Right forelimb (tissue), 1 donor: Measurements from ENCODE around the gene RRAS2.
"Not testable (repeated sequence)": the region's sequence is repeated elsewhere in the genome, so short reads cannot be mapped to it uniquely, and the experiment has no call there.

Source experiments
- DNase-seq: peaks from one replicate; pipeline ENCODE4 v3.0.0-alpha.2; 2018

RRAS2 gene

DNA sequence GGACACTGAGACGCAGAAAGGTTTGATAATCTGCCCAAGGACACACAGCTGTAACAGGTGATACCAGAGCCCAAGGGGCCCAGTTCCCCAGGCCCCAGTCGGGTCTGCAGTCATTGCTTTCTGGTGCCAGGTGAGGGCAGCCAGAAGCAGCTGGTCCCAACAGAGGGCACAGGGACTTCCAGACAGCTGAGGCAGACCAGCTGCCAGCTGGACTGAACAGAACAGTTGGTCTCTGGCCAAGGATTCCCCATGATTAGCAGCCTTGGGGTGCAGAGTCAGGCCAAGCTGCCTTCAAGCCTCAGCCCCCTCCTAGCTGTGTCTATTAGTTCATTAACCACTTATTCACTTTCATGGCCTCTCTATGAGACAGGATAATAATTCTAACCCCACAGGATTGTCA is 105.6 kb downstream of the RRAS2 start:
- DNase-seq: peak; percentile 67

DNA sequence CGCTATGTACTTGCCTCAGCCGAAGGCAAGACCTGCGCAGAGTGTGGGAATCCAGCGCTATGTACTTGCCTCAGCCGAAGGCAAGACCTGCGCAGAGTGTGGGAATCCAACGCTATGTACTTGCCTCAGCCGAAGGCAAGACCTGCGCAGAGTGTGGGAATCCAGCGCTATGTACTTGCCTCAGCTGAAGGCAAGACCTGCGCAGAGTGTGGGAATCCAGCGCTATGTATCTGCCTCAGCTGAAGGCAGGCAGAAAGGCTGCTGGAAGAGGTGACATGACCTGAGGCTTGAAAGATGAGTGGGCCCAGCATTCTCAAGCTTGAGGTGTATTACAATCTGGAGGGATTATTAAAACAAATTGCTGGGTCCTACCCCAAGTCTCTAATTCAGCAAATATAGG is 106.5 kb downstream of the RRAS2 start:
- DNase-seq: not testable (repeated sequence)

DNA sequence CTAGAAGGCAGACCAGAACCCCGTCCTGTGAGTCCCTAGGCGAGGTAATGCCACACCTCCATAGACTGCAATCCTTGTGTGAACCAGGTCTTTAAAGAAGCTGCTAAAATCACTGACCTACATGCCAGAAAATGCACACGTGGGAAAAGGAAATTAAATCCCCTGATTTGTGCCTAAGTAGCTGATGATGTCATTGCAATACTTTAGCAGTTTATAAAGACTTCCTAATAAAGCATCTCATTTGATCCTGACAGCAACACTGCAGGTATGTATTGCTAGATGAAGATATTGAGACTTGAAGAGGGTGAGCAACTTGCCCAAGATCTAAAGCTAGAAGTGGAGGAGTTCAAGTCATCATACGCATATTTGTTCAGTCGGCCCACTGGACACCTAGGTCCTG is 107.2 kb downstream of the RRAS2 start:
- DNase-seq: no peak

DNA sequence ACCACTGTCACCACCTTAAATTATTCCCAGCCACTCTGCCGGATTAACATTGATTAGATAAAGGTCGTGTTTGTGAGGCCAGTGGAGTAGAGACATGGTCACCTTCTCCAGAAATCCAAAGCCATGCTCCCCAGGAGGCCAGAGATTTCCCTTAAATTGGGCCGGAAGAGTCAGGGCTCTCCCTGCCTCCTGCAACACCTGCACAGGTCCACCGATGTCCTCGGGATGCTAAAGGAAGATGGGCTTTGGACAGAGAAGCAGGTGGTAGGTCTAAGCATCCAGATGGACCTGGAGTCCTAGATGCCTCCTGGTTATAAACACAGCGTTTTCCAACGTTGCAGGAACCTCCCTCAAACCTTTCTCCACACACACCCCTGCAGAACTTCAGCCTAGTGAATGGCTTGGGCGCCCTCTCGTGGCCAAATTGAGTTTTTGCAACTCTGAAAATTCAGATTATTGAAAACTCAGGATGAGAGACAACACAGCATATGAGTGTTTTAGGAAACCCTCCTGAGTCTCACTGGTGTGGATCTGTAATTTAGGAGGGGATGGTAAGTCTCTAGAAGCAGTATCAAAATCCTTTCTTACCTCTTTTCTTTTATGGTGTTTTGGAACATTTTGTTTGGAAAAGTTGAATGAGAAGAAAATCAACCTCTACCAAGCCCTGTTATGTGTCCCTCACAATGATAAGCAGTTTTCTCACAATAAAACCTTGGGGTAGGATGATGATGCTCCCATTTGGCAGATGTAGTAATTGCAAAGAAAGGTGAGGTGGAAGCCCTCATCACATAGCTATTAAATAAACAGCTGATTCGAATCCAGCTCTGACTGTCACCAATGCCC is 109.6 kb downstream of the RRAS2 start:
- peak; percentile 82 for DNase-seq

DNA sequence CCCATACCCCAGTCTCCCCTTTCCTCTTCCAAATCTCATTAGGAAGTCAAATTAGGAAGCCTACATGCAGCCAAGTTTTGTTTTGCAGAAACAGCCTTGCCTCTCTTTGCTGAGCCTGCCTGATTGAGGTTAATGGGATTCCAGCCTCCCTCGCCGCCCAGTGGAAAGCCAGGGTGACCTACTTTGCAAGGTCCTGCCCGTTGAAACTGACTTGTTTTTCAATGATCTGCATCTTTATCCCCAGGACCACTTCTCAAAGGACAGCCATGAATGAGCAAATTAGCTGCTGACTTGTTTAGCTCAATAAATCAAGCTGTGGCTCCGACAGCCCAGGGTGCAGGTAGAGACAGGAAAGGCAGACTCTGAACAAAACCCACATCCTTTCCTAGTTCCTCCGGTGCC is 110.4 kb downstream of the RRAS2 start:
- no peak for DNase-seq

DNA sequence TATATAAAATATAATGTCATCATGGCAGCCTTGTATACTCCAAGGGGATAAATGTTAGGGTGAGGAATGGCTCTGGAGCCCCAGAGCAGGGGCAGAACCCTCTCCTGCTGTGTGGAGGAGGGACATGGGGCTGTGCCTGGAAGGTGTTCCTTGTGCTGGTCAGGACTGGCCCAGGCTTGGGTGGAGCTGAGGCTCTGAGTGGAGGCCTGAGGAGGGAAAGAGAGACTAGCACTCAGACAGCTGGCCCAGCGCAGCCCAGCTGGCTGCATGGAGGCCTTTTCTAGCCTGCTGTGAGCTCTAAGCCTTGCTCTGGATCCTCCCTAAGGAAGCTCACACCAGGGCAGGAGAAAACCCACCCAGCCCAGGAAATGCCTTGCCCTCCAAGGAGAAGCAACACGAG is 113.5 kb downstream of the RRAS2 start:
- no peak for DNase-seq

DNA sequence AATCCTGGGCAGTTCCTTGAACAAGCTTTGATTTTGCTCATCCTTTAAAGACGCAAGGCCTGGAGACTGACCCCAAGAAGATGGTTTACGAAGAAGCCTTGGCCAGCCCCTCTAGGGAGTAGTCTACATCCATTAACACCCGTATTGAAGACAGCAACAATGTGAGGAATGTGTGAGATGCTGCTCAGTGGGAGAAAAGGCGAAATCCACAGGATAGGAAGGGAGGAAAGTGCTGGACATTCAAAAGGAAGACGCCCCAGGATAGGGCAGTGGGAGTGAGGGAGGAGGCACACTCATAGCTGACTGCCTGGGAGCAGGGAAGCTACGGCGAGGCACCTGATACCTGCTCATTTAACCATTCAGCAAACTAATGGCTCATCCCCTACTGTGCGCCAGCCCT is 114.1 kb downstream of the RRAS2 start:
- DNase-seq: no peak

DNA sequence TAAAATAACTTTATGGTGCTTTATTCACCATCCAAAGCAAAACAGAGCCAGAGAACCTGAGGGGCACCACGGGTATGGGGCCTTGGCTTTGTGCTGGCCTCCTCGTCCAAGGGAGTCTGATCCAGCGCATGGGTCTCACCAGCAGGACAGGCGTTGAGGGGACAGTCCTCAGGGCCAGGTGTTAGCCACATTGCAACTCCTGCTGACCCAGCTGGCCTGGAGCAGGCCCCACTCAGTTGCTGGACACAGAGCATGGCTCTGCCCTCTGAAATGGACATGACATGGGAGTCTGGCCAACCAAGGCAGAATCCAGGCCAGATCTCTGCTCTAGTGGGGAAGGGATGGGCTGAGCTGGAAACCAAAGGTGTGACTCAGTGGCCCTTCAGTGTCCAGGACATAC is 116.2 kb downstream of the RRAS2 start:
- no peak for DNase-seq

DNA sequence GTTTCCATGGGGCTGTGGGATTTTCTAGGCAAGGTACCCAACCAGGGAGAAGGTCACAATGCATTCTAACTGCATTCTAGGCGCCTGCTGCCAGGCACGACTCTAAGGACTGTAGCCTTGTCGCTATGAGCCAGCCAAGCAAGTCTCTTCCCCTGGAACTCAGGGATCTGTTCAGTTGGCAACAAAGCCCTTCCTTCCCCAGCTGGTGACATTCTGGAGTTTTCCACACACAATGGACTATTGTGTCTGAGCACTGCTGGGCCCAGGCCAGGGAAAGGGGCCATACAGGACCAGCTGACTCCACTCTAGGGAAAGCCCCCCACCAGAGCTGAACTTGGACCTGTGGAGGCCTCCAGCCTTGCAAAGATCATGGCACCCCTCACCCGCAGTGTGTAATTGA is 116.8 kb downstream of the RRAS2 start:
- DNase-seq: no peak

DNA sequence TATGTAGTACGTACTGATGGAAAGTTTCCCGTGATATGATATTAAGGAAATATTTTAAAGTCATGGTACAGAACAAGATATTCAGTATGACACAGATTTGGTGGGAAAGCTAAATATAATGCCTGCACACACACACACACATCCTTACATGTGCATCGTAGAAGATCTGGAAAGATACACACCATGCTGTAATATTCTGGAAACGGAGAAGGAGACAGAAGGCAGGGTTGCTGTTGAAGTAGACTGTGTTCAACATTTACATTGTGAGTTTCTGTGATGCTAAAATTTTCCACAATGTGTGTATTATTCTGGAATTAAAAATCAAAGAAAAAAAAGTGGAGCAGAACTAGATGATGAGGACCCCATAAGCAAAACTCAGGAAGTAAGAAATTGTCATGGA is 118.0 kb downstream of the RRAS2 start:
- DNase-seq: no peak

DNA sequence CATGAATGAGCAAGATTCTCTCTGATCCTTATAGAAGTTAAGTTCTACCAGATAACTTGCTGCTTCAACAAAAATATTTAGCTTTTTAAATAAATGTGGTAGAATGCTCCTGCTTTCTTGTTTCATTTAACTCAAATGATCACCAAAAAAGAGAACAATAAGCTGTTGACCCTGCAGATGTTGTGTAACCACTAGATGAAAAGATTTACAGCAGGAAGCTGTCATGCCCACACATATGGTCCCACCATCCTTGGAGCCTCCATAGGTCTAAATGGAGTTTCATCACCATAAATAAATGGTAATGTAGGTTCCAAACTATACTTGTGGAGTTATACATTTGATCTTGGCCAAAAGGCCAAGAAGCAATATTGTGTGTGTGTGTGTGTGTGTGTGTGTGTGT is 118.8 kb downstream of the RRAS2 start:
- DNase-seq: no peak

DNA sequence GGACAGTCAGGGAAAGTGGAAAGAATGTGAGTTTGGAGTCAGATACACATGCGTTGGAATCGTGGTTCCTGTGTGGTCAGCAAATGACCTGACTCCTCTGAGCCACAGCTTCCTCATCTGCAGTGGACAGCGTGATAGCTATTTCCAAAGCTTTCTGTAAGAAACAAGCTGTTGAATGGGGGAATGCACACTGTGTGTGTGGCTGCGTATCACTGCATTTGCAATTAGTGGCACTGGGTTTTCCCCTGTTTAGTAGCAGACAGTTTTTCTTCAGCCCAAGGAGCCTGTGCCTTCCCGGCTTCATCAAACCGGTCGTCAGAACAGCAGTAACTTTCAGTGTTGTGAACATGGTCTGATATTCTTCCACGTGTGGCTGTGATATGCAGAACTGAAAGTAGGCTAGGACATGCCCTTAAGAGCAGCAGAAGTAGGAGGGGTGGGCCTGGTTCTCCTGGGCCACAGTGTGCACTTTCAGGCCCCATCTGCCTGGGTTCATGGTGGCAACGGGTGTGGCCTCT is 121.5 kb downstream of the RRAS2 start:
- DNase-seq: no peak

DNA sequence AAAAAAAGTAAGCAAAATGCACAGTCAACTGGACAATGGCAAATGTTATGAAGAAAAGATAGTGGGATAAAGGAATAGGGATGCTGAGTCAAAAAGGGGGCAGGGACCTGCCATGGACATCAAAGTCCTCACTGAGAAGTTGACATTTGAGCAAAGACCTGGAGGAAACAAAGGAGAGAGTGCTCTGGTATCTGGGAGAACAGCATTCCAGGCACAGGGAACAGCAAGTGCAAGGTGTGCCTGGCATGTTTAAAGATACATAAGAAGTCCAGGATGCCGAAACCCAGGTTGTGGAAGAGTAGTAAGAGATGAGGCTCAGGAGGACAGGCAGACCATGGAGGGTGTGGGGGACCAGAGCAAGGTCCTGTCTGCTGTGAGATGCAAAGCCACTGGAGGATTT is 123.3 kb downstream of the RRAS2 start:
- no peak for DNase-seq

DNA sequence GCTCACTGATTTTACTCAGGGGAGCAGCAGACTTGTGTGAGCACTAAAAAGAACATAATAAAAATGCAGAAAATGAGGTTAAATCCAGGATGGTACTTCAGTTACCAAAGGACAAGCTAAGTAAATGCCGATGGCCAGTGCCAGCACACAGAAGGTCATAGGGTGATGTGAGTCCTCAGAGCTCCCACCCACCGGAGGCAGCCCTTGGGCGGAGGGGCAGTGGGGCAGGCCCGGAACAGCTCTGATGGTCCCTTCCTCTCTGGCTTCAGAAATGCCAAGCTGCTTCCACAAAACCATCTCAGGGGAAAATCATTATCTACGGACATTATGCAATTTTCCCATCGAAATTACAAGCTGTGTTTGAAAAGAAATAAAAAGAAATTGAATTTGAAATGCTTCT is 124.5 kb downstream of the RRAS2 start:
- no peak for DNase-seq

DNA sequence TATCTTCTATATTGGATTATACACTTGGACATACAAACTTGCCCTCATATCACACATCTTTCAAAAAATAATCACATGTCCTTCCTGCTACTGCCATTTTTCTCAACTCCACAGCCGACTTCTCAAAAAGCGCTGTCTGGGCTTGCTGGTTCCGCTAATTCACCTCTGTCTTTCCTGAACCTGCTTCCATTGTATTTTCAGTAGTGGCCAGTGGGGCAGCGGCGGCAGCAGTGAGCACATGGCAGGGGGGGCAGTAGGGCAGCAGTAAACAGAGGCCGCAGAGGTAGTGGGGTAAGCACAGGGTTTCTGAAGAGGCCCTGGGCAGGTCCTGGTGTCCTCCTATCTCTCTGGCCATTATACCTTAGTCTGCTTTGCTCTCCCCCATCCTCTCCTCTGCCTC is 126.3 kb downstream of the RRAS2 start:
- DNase-seq: no peak

DNA sequence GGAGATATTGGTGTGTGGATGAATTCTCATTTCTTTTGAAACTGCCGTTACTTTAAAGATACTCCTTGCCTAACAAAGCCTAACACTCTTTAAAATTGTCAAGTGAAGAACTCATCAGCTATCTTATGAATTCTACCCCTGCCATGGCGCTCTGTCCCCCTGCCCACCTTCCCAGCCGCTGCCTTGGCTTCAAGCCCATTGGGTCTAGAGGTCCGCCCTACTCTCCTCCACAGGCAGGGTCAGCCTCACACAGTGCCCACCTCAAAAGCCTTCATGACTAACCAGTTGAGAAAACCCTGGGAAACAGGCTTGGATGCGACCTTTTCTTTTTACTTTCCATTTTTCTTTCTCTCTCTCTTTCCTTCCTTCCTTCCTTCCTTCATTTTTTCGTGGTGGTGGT is 128.6 kb downstream of the RRAS2 start:
- no peak for DNase-seq

DNA sequence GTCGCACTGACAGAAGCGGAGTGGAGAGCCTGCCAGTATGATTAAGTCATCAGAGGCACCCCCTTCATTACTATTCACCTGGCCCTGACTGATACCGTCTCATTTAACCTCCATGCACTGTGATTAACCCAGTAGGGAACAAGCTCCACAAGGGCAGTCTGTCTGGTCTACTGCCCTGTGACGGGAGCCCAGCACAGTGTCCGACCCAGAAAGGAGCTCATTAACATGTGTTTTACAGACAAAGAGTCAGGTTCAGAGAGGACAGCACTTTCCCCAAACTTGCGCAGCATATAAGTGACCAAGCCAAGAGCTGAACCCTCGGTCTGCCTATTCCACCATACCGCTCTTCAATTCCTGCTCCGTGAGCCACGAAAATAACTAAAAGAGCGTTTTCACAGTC is 129.5 kb downstream of the RRAS2 start:
- DNase-seq: no peak

DNA sequence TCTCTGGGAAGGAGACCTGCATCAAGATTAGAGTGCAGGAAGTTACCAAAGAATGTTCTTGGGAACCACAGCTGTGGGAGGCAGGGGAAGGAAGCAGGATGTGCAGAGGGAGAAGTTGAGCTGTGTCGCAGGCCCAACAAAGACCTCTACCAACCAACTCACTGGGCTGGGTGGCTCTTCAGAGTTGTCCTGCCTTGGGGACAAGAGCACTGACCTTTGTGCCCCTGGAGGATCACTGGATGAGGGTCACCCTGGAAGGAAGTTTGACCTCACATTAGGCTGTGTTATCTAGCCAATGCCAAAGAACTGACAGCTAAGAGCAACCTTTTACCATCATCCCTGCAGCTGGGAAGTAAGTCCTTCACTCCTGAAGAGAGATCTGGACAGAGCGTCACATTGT is 130.6 kb downstream of the RRAS2 start:
- DNase-seq: no peak
